IMR-90 (cell line): ENCODE measurements around the gene ALK.

Source experiments
- BHLHE40 ChIP-seq: fragments of 150-350 bp; IDR thresholded peaks from 2 replicates; pipeline ENCODE4 v1.6.1; 2016; ENCODE audit warnings: mild to moderate bottlenecking, low read depth, low read length
- MXI1 ChIP-seq: IDR thresholded peaks from 2 replicates; pipeline ENCODE4 v1.6.1; 2012; ENCODE audit warnings: low read depth, mild to moderate bottlenecking, low read length, moderate library complexity, borderline replicate concordance
- POLR2A ChIP-seq: IDR thresholded peaks from 2 replicates; pipeline ENCODE4 v1.6.1; 2012; ENCODE audit warnings: mild to moderate bottlenecking, low read depth, low read length
- RAD21 ChIP-seq: IDR thresholded peaks from 2 replicates; pipeline ENCODE4 v1.6.1; 2012; ENCODE audit warnings: low read length, improper control_type of control experiment
- RCOR1 ChIP-seq: IDR thresholded peaks from 2 replicates; pipeline ENCODE4 v1.6.1; 2012; ENCODE audit warnings: mild to moderate bottlenecking, low read length, improper control_type of control experiment; ENCODE audit not compliant: insufficient replicate concordance
- RFX5 ChIP-seq: IDR thresholded peaks from 2 replicates; pipeline ENCODE4 v1.8.0; 2012; ENCODE audit warnings: low read depth, mild to moderate bottlenecking, low read length, moderate library complexity
- SMC3 ChIP-seq: fragments of 150-350 bp; IDR thresholded peaks from 2 replicates; pipeline ENCODE4 v1.6.1; 2016; ENCODE audit warnings: low read depth, mild to moderate bottlenecking, antibody characterized with exemption, low read length, moderate library complexity
- TF ChIP-seq, protein P1 (sequence below): conservative IDR thresholded peaks from 2 replicates; pipeline ENCODE4 v1.5.1; 2012; ENCODE audit warnings: mild to moderate bottlenecking, low read depth, low read length, improper control_type of control experiment
- TF ChIP-seq, protein P2 (sequence below): fragments of 150-350 bp; IDR thresholded peaks from 2 replicates; pipeline ENCODE4 v1.6.1; 2016; ENCODE audit warnings: low read depth, mild to moderate bottlenecking, low read length, moderate library complexity, borderline replicate concordance

DNA sequence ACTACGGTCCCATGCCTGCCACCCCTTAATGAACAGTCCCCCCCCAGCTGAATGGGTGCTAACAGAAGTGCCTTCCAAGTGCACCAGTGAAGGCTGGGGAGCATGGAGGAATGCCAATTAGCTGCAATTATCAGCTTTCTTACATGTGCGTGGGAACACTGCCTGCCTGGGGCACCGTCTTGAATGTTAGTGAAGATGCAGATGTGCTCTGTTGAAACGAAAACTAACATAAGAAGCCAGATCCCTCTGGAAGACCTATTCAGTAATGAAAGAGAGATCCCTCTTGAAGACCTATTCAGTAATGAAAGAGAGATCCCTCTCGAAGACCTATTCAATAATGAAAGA is 651.6 kb downstream of the ALK start:
- TF ChIP-seq POLR2A (no peak), BHLHE40 (no peak), RFX5 (no peak), RCOR1 (no peak), RAD21 (no peak), MXI1 (no peak), SMC3 (no peak)
- TF ChIP-seq, protein P1, sequence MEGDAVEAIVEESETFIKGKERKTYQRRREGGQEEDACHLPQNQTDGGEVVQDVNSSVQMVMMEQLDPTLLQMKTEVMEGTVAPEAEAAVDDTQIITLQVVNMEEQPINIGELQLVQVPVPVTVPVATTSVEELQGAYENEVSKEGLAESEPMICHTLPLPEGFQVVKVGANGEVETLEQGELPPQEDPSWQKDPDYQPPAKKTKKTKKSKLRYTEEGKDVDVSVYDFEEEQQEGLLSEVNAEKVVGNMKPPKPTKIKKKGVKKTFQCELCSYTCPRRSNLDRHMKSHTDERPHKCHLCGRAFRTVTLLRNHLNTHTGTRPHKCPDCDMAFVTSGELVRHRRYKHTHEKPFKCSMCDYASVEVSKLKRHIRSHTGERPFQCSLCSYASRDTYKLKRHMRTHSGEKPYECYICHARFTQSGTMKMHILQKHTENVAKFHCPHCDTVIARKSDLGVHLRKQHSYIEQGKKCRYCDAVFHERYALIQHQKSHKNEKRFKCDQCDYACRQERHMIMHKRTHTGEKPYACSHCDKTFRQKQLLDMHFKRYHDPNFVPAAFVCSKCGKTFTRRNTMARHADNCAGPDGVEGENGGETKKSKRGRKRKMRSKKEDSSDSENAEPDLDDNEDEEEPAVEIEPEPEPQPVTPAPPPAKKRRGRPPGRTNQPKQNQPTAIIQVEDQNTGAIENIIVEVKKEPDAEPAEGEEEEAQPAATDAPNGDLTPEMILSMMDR = no peak
- TF ChIP-seq, protein P2, sequence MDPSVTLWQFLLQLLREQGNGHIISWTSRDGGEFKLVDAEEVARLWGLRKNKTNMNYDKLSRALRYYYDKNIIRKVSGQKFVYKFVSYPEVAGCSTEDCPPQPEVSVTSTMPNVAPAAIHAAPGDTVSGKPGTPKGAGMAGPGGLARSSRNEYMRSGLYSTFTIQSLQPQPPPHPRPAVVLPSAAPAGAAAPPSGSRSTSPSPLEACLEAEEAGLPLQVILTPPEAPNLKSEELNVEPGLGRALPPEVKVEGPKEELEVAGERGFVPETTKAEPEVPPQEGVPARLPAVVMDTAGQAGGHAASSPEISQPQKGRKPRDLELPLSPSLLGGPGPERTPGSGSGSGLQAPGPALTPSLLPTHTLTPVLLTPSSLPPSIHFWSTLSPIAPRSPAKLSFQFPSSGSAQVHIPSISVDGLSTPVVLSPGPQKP = no peak
